ENCODE results near the gene SHFL.

The SHFL gene

DNA sequence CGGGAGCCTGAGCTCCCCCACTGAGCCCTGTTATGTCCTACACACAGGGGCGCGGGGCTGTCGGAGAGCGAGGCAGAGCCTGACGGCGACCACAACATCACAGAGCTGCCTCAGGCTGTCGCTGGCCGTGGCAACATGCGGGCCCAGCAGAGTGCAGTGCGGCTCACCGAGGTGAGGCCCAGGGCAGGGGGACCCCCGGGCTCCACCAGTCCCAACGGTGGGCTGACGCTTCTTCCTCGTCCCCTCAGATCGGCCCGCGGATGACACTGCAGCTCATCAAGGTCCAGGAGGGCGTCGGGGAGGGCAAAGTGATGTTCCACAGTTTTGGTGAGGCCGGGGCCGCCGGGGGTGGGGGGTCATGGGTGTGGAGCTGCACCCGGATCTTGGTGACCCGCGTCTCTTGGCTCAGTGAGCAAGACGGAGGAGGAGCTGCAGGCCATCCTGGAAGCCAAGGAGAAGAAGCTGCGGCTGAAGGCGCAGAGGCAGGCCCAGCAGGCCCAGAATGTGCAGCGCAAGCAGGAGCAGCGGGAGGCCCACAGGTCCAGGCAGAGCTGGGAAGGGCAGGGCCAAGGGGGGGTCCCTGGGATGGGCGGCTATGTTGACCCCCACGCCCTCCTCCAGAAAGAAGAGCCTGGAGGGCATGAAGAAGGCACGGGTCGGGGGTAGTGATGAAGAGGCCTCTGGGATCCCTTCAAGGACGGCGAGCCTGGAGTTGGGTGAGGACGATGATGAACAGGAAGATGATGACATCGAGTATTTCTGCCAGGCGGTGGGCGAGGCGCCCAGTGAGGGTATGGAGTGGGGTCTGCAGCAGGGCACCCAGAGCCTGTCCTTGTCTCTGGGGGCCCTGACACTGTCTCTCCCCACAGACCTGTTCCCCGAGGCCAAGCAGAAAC lies 24.2 kb downstream of the SHFL start:
- DNase-seq = no peak

DNA sequence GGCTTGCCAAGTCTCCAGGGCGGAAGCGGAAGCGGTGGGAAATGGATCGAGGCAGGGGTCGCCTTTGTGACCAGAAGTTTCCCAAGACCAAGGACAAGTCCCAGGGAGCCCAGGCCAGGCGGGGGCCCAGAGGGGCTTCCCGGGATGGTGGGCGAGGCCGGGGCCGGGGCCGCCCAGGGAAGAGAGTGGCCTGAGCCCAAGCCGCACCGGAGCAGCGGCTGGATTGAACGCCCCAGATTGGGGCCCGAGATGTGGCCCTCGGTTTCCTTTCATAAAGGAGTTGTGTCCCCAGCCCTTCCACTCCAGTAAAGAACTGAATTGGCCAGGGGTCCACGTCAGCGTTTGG lies 24.8 kb downstream of the SHFL start:
- no peak for DNase-seq

DNA sequence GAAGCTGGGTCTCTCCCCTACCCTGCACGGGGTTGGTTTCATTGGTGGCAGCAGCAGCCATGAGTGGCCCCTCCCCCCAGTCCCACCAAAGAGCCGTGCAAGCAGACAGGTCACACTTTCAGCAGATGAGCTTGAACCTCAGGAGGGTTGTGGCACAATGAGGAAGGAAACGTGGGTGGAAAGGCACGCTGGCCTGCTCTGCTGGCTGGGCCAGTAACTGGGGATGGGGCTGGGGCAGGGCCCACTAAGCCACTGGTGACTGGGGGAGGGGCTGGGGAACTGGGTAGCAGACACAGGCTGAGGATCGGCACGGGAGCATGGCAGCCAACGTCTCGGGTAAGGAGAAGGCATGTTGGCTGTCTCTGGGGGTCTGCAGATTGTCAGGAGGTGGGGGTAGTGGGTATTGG lies 25.3 kb downstream of the SHFL start, which contains the start of gene P2RY11:
Gene P2RY11 (plus strand): TSS at position 289 of the 407 bp plus-strand sequence. CDS start 29 bp downstream, at position 318.
- DNase-seq = no peak

GRCh38 chr19:10112037-10112761 lies 26.1 kb downstream of the SHFL start:
- DNase-seq = no peak

GRCh38 chr19:10112895-10113591 lies 26.9 kb downstream of the SHFL start:
- DNase-seq = no peak

- DNase-seq = no peak
Observed at GRCh38 chr19:10113592-10113963, 27.5 kb downstream of the SHFL start.

DNA sequence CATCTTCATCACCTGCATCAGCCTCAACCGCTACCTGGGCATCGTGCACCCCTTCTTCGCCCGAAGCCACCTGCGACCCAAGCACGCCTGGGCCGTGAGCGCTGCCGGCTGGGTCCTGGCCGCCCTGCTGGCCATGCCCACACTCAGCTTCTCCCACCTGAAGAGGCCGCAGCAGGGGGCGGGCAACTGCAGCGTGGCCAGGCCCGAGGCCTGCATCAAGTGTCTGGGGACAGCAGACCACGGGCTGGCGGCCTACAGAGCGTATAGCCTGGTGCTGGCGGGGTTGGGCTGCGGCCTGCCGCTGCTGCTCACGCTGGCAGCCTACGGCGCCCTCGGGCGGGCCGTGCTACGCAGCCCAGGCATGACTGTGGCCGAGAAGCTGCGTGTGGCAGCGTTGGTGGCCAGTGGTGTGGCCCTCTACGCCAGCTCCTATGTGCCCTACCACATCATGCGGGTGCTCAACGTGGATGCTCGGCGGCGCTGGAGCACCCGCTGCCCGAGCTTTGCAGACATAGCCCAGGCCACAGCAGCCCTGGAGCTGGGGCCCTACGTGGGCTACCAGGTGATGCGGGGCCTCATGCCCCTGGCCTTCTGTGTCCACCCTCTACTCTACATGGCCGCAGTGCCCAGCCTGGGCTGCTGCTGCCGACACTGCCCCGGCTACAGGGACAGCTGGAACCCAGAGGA lies 28.0 kb downstream of the SHFL start:
- DNase-seq = no peak

GRCh38 chr19:10114651-10115391 lies 28.7 kb downstream of the SHFL start:
- DNase-seq = no peak

- DNase-seq = no peak
Observed at GRCh38 chr19:10115392-10116084, 29.4 kb downstream of the SHFL start.

DNA sequence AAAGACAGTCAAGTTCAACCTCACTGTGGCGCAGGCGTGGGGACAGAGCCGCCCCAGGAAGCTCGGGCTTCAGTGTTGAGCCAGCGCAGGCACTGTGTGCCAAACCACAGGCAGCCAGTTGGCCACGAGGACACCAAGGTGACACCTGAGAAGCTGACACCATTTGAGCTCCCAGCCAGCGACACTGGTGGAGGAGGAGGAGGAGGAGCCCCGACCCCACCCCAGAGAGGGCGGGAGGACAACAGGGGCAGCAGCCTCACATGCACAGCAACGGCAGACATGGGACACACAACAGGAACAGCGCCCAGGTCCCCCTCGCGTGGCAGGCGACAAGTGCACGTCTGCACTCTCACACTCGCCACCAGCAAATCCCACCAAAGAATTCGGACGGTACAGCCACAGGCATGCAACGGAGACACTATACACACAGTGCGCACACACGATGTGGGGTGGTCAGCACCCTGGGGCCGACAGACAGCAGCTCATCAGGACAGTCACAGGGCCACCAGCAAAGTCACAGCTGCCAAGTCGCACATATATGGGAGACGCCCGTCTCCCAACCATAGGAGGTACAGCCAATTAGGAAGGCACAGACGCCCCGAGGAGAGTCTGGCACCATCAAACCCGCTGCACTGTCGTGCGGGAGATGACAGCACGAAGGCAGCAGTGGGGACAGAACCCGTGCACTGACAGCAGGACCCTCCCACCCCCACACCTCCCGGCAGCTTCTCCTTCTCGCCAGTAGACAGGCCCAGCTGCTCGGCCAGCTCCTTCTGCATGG lies 30.2 kb downstream of the SHFL start:
- DNase-seq = no peak

DNA sequence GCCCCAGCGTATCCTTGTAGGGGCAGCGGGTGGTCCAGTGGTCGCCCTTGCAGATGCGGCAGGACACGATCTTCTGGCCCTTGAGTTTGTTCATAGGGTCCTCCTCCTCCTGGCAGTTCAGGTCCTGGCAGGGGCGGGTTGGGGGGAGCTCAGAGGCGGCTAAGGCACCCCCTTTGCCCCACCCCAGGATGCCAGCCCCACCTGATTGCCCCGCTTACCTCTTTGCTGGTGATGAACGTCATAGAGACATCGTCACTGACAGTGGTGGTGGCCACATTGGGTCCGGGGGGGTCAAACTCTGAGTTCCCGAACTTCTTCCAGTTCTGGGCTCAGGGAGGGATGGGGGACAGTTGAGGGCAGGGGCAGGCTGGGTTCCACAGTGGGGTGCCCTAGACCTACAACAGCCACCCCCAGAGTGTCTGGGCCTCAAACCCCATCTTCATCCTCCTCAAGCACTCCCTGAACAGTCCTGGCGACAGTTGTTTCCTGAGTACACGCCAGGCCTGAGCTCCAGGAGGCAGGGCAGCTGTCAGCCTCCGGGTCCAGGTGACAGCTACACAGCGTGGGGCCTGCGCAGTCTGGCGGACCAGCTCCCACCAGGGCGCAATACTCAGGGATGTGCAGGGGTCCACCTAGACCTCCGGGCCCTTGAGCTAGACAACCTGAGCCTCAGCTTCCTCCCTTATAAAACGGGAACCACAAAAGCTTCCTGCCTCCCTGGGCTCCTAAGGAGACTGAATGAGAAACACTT lies 30.9 kb downstream of the SHFL start:
- DNase-seq = no peak

DNA sequence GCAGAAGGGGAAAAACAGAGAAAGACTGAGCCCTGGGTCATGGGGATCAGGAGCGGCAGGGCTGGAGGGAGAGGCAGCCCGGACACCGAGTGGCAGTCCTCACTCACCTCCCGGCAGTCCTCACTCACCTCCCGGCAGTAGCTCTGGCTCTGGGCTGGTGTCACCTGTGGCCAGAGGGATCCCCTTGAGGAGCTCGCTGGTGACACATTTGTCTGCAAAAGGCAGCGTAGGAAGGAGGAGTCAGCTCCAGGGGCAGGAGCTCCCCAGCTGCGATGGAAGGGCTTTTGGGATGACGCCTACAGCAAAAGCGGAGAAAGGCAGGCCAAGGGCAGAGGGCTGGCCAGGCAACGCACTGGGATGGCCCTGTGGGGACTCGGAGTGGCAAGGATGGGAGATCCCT lies 32.8 kb downstream of the SHFL start:
- DNase-seq = no peak

DNA sequence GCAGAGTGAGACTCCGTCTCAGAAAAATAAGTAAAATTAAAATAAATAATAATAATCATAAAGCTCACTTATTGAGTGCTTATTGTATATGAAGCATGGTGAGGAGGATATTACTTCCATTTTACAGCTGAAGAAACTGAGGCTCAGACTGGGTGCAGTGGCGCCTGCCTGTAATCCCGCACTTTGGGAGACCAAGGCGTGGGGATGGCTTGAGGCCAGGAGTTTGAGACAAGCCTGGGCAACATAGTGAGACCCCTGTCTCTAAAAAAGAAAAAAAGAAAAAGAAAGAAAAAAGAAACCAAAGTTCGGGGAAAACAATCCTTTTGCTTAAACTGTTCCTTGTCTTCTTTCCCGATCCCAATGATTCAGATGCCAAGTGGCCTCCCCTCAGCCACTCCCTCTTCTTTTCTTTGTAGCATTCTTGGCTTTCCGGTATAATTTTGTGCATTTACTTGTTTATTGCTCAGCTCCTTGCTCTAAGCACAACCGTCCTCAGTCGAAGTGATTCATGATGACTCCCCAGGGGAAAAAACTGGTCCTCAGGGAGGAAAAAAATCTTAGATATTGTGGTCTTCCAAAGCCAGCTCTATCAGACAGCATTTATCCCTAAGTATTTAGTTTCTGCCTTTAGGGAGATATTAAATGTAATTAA lies 34.5 kb downstream of the SHFL start:
- DNase-seq = peak; percentile 93

DNA sequence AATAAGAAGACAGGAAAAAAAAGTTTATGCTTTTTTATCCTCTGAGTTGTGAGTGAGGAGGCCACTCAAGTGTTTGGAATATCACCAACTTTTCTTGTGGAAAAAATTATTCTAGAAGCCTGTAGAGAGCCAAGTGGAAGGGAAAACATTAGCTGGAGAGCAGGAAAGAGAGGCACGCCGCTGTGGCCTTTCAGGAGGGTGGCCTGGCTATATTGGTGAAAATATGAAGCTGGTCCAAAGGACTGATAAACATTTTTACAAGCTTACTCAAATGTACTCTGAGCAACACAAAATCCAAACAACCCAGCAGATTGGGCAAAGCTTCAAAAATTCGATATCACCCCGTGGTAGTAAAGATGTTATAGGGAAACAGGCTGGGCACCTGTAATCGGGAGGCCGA lies 35.9 kb downstream of the SHFL start:
- DNase-seq = peak; percentile 75

DNA sequence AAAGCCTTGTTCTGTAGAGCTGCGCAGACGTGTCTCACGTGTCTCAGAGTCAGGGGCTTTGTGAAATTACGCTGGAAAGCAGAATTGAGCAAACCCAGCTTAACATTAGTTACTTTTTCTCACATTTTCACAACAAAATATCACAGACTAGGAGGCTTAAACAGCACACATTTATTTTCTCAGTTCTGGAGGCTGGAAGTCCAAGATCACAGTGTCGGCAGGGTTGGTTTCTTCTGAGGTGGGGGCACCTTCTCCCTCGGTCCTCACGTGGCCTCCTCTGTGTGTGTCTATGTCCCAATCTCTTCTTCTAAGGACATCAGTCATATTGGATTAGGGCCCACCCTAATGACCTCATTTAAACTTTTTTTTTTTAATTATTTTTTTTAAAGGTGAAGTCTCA lies 38.3 kb downstream of the SHFL start:
- DNase-seq = no peak

GRCh38 chr19:10126213-10126639 lies 40.1 kb downstream of the SHFL start:
- DNase-seq = no peak

DNA sequence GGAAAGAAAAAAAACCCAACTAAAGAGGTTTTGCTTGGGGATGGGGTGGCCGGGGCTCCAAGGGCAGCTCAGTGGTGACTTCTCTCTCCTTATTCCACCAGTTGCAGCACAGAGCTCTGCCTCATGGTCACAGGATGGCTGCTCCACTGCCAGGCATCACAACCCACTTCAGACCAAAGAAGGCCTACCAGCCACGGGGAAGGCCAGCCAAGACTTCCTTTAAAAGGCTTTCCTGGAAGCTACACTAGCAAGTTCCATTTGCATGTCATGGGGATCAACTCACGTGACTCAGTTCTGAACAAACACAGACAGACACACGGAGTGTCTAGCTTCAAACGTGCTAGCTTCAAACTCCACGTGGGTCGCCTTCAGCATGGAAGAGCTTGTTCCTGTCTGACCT lies 46.8 kb downstream of the SHFL start:
- no peak for DNase-seq

GRCh38 chr19:10133596-10133995 lies 47.5 kb downstream of the SHFL start:
- no peak for DNase-seq

DNA sequence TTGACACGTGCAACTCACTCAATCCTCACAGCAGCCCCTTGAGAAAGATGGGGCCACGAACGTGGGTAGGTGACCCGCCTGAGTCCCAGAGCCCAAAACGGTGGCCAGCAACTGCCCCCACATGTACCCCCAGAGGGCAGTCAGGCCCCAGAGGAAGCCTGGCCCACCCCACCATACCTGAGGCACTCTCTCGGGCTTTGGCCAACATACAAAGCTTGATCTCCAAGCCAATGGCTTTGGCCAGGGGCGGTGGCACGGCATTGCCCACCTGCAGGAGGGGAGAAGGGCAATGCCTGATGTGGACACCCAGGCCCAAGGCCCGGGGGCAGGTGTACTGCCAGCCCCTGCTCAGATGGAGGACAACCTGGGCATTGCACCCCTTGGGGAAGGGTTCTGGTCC lies 47.9 kb downstream of the SHFL start:
- no peak for DNase-seq
